PFSK-1 (cell line): ENCODE data around the gene PDE4B.

ENCODE experiments used
- POLR2AphosphoS5 ChIP-seq: IDR thresholded peaks from 2 replicates; pipeline ENCODE4 v1.6.1; 2012; ENCODE audit warnings: low read depth, mild to moderate bottlenecking, control low read depth, low read length, moderate library complexity
- TAF1 ChIP-seq: IDR thresholded peaks from 2 replicates; pipeline ENCODE4 v1.6.1; 2012; ENCODE audit warnings: low read length, control low read depth, borderline replicate concordance; ENCODE audit not compliant: insufficient read depth
- TF ChIP-seq, protein P1 (sequence below), 2 experiments: IDR thresholded peaks; 2 replicates each; pipeline versions ENCODE4 v1.6.1 to v1.8.0; 2011 to 2012; ENCODE audit warnings: low read depth in 2 of 2, low read length in 2 of 2, control low read depth in 1 of 2, inconsistent platforms in 1 of 2, mild to moderate bottlenecking in 1 of 2, moderate library complexity in 1 of 2; ENCODE audit not compliant: insufficient read depth in 1 of 2

GRCh38 chr1:66078412-66078811, 285.7 kb downstream of the PDE4B start:
- TF ChIP-seq POLR2AphosphoS5 (no peak), TAF1 (no peak)
- TF ChIP-seq, protein P1, sequence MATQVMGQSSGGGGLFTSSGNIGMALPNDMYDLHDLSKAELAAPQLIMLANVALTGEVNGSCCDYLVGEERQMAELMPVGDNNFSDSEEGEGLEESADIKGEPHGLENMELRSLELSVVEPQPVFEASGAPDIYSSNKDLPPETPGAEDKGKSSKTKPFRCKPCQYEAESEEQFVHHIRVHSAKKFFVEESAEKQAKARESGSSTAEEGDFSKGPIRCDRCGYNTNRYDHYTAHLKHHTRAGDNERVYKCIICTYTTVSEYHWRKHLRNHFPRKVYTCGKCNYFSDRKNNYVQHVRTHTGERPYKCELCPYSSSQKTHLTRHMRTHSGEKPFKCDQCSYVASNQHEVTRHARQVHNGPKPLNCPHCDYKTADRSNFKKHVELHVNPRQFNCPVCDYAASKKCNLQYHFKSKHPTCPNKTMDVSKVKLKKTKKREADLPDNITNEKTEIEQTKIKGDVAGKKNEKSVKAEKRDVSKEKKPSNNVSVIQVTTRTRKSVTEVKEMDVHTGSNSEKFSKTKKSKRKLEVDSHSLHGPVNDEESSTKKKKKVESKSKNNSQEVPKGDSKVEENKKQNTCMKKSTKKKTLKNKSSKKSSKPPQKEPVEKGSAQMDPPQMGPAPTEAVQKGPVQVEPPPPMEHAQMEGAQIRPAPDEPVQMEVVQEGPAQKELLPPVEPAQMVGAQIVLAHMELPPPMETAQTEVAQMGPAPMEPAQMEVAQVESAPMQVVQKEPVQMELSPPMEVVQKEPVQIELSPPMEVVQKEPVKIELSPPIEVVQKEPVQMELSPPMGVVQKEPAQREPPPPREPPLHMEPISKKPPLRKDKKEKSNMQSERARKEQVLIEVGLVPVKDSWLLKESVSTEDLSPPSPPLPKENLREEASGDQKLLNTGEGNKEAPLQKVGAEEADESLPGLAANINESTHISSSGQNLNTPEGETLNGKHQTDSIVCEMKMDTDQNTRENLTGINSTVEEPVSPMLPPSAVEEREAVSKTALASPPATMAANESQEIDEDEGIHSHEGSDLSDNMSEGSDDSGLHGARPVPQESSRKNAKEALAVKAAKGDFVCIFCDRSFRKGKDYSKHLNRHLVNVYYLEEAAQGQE (IDR thresholded peaks at IDR 0.05; ENCODE audit: insufficient read depth in 1 of 2, low read depth in 2 of 2, low read length in 2 of 2) = no peak
